WI38 (cell line): ENCODE measurements around the gene B4GALT1.

Source experiments
- H3K4me3 ChIP-seq: 2 replicates; pipeline ENCODE4 v1.5.1; 2011; ENCODE audit warnings: low read depth, mild to moderate bottlenecking, control low read depth, low read length
- CTCF ChIP-seq: IDR thresholded peaks from 2 replicates; pipeline ENCODE4 v1.5.1; 2012; ENCODE audit warnings: low read depth, mild to moderate bottlenecking, control low read depth, low read length

B4GALT1 gene

GRCh38 chr9:33107762-33108161 is 59.4 kb downstream of the B4GALT1 start:
- TF ChIP-seq CTCF: no peak
- H3K4me3 ChIP-seq: no peak overlapping the region

GRCh38 chr9:33106827-33107621 is 60.1 kb downstream of the B4GALT1 start:
- H3K4me3 ChIP-seq: no peak overlapping the region
- TF ChIP-seq CTCF: no peak

GRCh38 chr9:33106372-33106771 is 60.8 kb downstream of the B4GALT1 start:
- TF ChIP-seq CTCF: no peak
- no peak overlapping the region for H3K4me3 ChIP-seq

DNA sequence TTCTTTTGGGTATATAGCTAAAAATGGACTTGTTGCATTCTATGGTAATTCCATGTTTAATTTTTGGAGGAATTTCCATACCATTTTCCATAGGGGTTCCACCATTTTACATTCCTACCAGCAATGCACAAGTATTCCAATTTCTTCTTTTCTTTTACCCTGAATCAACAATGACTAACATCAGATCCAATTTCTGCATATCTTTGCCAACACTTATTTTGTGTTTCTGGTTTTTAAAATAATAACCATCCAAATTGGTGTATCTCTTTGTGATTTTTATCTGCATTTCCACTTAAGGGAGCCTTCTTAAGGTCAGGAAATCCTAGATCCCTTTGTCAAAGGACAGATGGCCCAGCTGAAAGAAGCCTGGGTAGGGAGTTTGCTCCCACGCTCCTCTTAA is 61.2 kb downstream of the B4GALT1 start:
- TF ChIP-seq CTCF: no peak
- H3K4me3 ChIP-seq: no peak overlapping the region

GRCh38 chr9:33105504-33105903 is 61.6 kb downstream of the B4GALT1 start:
- no peak for TF ChIP-seq CTCF
- no peak overlapping the region for H3K4me3 ChIP-seq

DNA sequence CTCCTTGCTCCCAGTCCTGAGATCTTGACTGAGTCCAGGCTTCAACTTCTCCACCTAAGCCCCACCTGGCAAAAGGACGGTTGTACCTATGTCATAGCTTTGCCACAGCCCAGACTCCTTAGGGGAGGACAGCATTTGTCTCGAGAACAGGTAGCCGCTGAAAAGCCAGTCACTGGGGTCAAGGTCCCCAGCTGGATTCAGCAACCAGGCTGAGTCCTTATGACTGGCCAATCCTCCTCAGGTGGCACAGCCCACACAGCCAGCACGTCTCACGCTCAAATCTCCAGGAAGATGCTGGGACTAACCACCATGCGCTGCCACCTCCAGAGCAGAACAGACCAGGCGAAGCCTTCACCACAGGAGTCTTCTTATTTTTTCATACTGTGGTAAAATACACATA is 62.7 kb downstream of the B4GALT1 start:
- TF ChIP-seq CTCF: no peak
- no peak overlapping the region for H3K4me3 ChIP-seq

DNA sequence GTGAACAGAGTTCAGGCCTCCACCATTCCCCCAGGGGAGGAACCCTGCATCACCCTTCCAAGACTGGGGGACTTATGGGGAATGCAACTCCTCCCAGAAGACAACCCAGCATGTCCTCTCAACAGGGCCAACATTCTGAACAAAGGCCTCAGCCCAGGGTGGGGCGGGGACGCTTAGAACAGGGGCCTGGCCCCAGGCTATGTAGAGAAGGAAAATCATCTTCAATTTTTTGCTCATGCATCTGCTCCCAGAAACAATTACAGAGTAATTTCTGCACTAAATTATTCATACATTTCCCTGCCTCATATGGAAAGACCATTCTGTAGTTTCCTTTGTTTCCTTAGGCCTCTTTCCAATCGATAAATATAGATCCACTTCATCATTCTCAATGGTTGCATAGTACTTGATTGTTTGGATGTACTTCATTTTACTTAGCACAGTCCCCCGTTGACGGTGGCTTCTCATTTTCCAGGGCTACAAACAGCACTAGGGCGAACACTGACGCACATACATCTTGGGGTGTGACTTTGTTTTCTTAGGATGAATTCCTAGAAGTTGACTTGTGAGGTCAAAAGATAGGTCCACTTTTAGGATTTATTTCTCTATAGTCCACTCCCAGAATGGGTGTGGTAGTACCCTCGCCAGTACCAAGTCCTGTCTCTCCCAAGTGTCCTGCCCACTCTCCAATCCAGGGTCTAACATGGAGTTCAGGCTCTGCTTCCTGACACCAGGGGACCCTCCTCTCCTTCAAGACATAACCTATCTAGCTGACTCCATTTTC is 63.4 kb downstream of the B4GALT1 start:
- no peak overlapping the region for H3K4me3 ChIP-seq
- no peak for TF ChIP-seq CTCF
